Subcutaneous abdominal adipose tissue (tissue), 5 donors: ENCODE results near the gene ALDH1L1.

Experiments
- H3K27ac ChIP-seq: one replicate; pipeline ENCODE4 v1.7.0; 2013; ENCODE audit warnings: low read depth, mild to moderate bottlenecking, inconsistent platforms, low read length, moderate library complexity
- H3K27me3 ChIP-seq, 5 donors: one replicate each; pipeline ENCODE4 v1.7.0; 2013; ENCODE audit warnings: low read length in 5 of 5, inconsistent platforms in 1 of 5; ENCODE audit not compliant: control insufficient read depth in 5 of 5, insufficient read depth in 4 of 5
- H3K36me3 ChIP-seq, 5 donors: one replicate each; pipeline ENCODE4 v1.7.0; 2013; ENCODE audit warnings: low read length in 5 of 5; ENCODE audit not compliant: control insufficient read depth in 5 of 5, insufficient read depth in 5 of 5
- H3K4me1 ChIP-seq, 5 donors: one replicate each; pipeline ENCODE4 v1.7.0; 2013; ENCODE audit warnings: low read length in 5 of 5, mild to moderate bottlenecking in 3 of 5, moderate library complexity in 1 of 5; ENCODE audit not compliant: control insufficient read depth in 5 of 5, insufficient read depth in 5 of 5
- H3K4me3 ChIP-seq, 5 donors: one replicate each; pipeline ENCODE4 v1.7.0; 2013; ENCODE audit warnings: low read length in 5 of 5, low read depth in 1 of 5
- H3K9ac ChIP-seq, 5 donors: one replicate each; pipeline ENCODE4 v1.7.0; 2013; ENCODE audit warnings: low read length in 5 of 5, mild to moderate bottlenecking in 4 of 5, moderate library complexity in 3 of 5
- H3K9me3 ChIP-seq, 5 donors: one replicate each; pipeline ENCODE4 v1.7.0; 2013; ENCODE audit warnings: low read length in 5 of 5; ENCODE audit not compliant: control insufficient read depth in 5 of 5
- donor health status: healthy.
- donor health status: healthy.
- donor health status: healthy.
- donor health status: healthy.
- donor health status: healthy.

ALDH1L1 gene

GRCh38 chr3:126124148-126124868, 56.1 kb downstream of the ALDH1L1 start:
- Histone ChIP-seq H3K36me3 (peaks cover 4 to 12% (median 7%) of the 10 kb centered on the region in 5 donors), H3K27me3 (no peaks in the 10 kb centered on the region), H3K27ac (no peak overlapping the region), H3K9ac (no peak overlapping the region), H3K9me3 (no peaks in the 10 kb centered on the region), H3K4me3 (no peak overlapping the region), H3K4me1 (peaks cover 0 to 5% (median 3%) of the 10 kb centered on the region in 5 donors)

- Histone ChIP-seq H3K36me3 (peaks cover 4 to 15% (median 11%) of the 10 kb centered on the region in 5 donors), H3K4me3 (no peak overlapping the region), H3K9me3 (no peaks in the 10 kb centered on the region), H3K9ac (no peak overlapping the region), H3K4me1 (no peaks in the 10 kb centered on the region), H3K27ac (no peak overlapping the region), H3K27me3 (no peaks in the 10 kb centered on the region)
Observed at GRCh38 chr3:126121632-126122031, 58.8 kb downstream of the ALDH1L1 start.

DNA sequence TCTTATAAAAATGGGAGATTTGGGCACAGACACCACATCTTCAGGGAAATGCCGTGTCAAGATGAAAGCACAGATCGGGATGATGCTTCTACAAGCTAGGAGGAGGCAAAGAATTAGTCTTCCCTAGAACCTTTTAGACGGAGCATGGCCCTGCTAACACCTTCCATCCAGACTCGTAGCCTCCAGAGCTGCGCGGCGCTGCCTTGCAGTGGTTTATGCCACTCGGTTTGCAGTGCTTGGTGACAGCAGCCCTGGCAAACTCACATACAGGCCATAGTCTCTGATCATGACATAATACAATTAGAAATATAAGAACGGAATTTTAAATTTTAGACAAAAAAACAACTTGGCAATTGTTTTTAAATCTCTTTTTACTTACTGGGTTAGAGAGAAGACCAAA, 59.3 kb downstream of the ALDH1L1 start:
- Histone ChIP-seq H3K4me3 (no peak overlapping the region), H3K9me3 (no peaks in the 10 kb centered on the region), H3K4me1 (no peaks in the 10 kb centered on the region), H3K27me3 (no peaks in the 10 kb centered on the region), H3K9ac (no peak overlapping the region), H3K27ac (no peak overlapping the region), H3K36me3 (peaks cover 4 to 19% (median 15%) of the 10 kb centered on the region in 5 donors)

DNA sequence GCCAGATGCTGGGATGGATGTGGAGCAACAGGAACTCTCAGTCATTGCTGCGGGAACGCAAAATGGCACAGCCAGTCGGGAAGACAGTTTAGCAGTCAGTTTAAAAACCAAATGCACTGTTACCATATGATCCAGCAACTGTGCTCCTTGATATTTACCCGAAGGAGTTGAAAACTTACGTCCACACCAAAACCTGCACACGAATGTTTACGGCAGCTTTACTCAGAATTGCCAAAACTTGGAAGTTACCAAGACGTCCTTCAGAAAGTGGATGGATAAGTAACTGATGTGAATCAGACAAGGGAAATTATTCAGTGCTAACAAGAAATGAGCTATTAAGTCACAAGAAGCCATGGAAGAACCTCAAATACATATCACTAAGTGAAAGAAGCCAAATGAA, 60.4 kb downstream of the ALDH1L1 start:
- H3K4me1 ChIP-seq: no peaks in the 10 kb centered on the region

DNA sequence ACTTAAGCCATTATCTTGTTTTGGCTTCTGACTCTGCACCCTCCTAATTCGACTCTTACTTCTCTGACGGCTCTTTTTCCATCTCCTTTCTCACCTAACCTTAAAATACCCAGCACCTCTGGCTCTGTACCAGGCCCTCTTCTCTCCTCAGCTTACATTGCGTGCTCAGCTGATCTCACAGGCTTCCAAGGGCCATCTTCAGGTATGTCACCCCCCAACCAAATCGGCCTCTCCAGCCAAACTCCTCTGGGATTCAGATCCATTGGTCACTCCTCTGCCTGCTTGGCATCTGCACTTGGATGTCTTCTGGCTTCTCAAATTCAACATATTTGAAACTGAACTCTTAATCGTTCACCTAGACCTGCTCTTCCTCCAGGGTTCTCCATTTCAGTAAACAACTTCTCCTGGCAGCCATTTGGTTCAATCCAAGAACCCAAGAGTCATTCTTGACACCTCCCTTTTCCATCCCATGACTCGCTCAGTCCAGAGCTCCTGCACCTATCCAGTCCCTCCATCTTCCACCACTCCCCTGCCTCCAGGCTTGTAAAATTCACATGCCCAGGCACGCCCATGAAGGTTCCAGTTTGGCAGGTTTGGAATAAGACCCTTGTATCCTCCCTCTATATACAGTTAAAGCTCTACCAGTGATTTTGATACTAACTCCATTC, 61.2 kb downstream of the ALDH1L1 start:
- H3K27ac ChIP-seq: no peak overlapping the region
- no peaks in the 10 kb centered on the region for H3K4me1 ChIP-seq

More for the DNA sequence above, 60.4 kb downstream of the ALDH1L1 start:
- Histone ChIP-seq H3K9me3 (no peaks in the 10 kb centered on the region), H3K27ac (no peak overlapping the region), H3K27me3 (no peaks in the 10 kb centered on the region), H3K4me3 (no peak overlapping the region), H3K9ac (no peak overlapping the region), H3K36me3 (peaks cover 4 to 20% (median 13%) of the 10 kb centered on the region in 5 donors)

GRCh38 chr3:126118591-126118990, 61.8 kb downstream of the ALDH1L1 start:
- no peak overlapping the region for H3K9ac ChIP-seq
- H3K36me3 ChIP-seq: peaks cover 6 to 26% (median 16%) of the 10 kb centered on the region in 5 donors
- H3K9me3 ChIP-seq: no peaks in the 10 kb centered on the region
- no peak overlapping the region for H3K4me3 ChIP-seq
- no peaks in the 10 kb centered on the region for H3K27me3 ChIP-seq
- no peaks in the 10 kb centered on the region for H3K4me1 ChIP-seq
- no peak overlapping the region for H3K27ac ChIP-seq

More for the DNA sequence above, 61.2 kb downstream of the ALDH1L1 start:
- Histone ChIP-seq H3K27me3 (no peaks in the 10 kb centered on the region), H3K9me3 (no peaks in the 10 kb centered on the region), H3K36me3 (peaks cover 6 to 26% (median 16%) of the 10 kb centered on the region in 5 donors), H3K4me3 (no peak overlapping the region), H3K9ac (no peak overlapping the region)

DNA sequence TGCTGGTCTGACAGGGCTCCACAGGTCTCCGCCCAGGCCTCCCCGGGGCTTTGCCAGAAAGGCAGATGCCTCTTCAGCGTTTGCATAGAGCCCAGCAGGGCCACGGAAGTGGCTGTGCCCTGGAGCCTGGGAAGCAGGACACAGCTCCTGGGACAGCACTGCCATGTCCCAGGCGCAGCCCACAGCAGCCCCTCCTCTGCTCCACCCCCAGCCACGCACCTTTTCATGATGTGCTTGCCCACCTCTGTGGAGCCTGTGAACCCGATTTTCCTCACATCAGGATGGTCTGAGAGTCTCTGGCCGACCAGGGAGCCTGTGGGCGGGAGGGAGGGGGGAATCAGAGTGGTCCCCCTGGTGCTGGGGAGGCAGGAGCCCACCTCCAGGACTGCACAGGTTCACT, 62.6 kb downstream of the ALDH1L1 start:
- Histone ChIP-seq H3K4me3 (no peak overlapping the region), H3K27me3 (no peaks in the 10 kb centered on the region), H3K27ac (no peak overlapping the region), H3K9ac (no peak overlapping the region), H3K9me3 (no peaks in the 10 kb centered on the region), H3K4me1 (peaks cover 0 to 3% (median 0%) of the 10 kb centered on the region in 5 donors), H3K36me3 (peaks cover 6 to 26% (median 16%) of the 10 kb centered on the region in 5 donors)

- Histone ChIP-seq H3K27ac (no peak overlapping the region), H3K9me3 (no peaks in the 10 kb centered on the region), H3K4me1 (peaks cover 0 to 3% (median 0%) of the 10 kb centered on the region in 5 donors), H3K36me3 (peaks cover 4 to 27% (median 16%) of the 10 kb centered on the region in 5 donors), H3K27me3 (no peaks in the 10 kb centered on the region), H3K9ac (no peak overlapping the region), H3K4me3 (no peak overlapping the region)
Observed at GRCh38 chr3:126117212-126117611, 63.2 kb downstream of the ALDH1L1 start.

DNA sequence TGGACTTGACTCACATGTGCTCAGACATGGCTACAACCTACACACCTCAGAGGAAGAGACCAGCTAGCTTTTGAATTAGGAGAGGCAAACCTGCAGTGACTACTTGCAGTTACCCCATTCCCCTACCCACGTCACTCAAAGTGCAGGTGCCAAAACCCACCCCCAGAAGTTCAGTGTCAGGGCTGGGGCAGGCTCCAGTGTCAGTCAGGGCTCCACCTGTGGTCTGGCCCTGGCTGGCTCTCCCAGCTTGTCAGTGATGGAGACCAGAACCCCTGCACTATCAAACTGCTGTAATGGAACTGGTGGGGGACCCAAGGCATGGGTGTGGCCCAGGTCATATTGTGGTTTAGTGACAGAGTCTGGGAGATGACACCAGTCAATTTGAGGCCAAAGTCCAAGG, 63.9 kb downstream of the ALDH1L1 start:
- Histone ChIP-seq H3K9ac (no peak overlapping the region), H3K27ac (no peak overlapping the region), H3K4me3 (no peak overlapping the region), H3K27me3 (no peaks in the 10 kb centered on the region), H3K9me3 (no peaks in the 10 kb centered on the region), H3K36me3 (peaks cover 0 to 27% (median 23%) of the 10 kb centered on the region in 5 donors), H3K4me1 (peaks cover 0 to 3% (median 0%) of the 10 kb centered on the region in 5 donors)
